HG02973 (cell line): Measurements from ENCODE around the gene ADAM30.

Experiments used
- ATAC-seq: cut with Tn5 transposase; IDR thresholded peaks from one replicate; pipeline ENCODE4 v1.9.1; 2021; ENCODE audit warnings: moderate library complexity; ENCODE audit not compliant: unreplicated experiment

The ADAM30 gene

GRCh38 chr1:119896303-119896702 is at the start of gene ADAM30:
Gene ADAM30 (minus strand): TSS chr1:119896515. CDS start chr1:119896336, 179 bp downstream.
- ATAC-seq: no peak

- ATAC-seq: no peak
Observed at GRCh38 chr1:119943216-119943615, 46.9 kb upstream of the ADAM30 start.

GRCh38 chr1:119941392-119941791 is 45.1 kb upstream of the ADAM30 start:
- no peak for ATAC-seq

- ATAC-seq: no peak
Observed at GRCh38 chr1:119940697-119941096, 44.4 kb upstream of the ADAM30 start.

- ATAC-seq: no peak
Observed at GRCh38 chr1:119937198-119937597, 40.9 kb upstream of the ADAM30 start.

- no peak for ATAC-seq
Observed at GRCh38 chr1:119935915-119936314, 39.6 kb upstream of the ADAM30 start.

GRCh38 chr1:119935373-119935772 is 39.1 kb upstream of the ADAM30 start:
- ATAC-seq: no peak

GRCh38 chr1:119933397-119933796 is 37.1 kb upstream of the ADAM30 start:
- ATAC-seq: no peak

GRCh38 chr1:119929643-119930315 is 33.5 kb upstream of the ADAM30 start:
- ATAC-seq: no peak

- no peak for ATAC-seq
Observed at GRCh38 chr1:119926553-119926952, 30.2 kb upstream of the ADAM30 start.

GRCh38 chr1:119924948-119925898 is 28.9 kb upstream of the ADAM30 start:
- no peak for ATAC-seq

GRCh38 chr1:119920104-119920968 is 24.0 kb upstream of the ADAM30 start:
- ATAC-seq: no peak

GRCh38 chr1:119919241-119919640 is 22.9 kb upstream of the ADAM30 start:
- ATAC-seq: no peak

- ATAC-seq: no peak
Observed at GRCh38 chr1:119918301-119918700, 22.0 kb upstream of the ADAM30 start.

- no peak for ATAC-seq
Observed at GRCh38 chr1:119917304-119918055, 21.2 kb upstream of the ADAM30 start.

- ATAC-seq: no peak
Observed at GRCh38 chr1:119915517-119915916, 19.2 kb upstream of the ADAM30 start.

- ATAC-seq: no peak
Observed at GRCh38 chr1:119914071-119914470, 17.8 kb upstream of the ADAM30 start.

- no peak for ATAC-seq
Observed at GRCh38 chr1:119912963-119913362, 16.6 kb upstream of the ADAM30 start.

GRCh38 chr1:119911775-119912174 is 15.5 kb upstream of the ADAM30 start:
- no peak for ATAC-seq

- no peak for ATAC-seq
Observed at GRCh38 chr1:119910618-119911017, 14.3 kb upstream of the ADAM30 start.
